A673 (cell line): ENCODE measurements around the gene COL11A1. TPM values are rescaled to one million over a fixed set of nuclear protein-coding genes. Genes with fewer than 3 reads are reported as not detected.

ENCODE experiments used
- BruUV-seq: library from RNA; stranded (reverse); fragments of 400-500 nt; replicated peaks from 2 replicates; lab custom pipeline; 2021; lab: Mats Ljungman, UMichigan
- CTCF ChIA-PET: fragments of 300-600 bp; sonication (Branson Sonifier 250); formaldehyde crosslinking; loops from one replicate; lab custom pipeline; 2022; ENCODE audit warnings: antibody characterized with exemption; lab: Charles Lee
- POLR2A ChIA-PET: fragments of 300-600 bp; sonication (Branson Sonifier 250); formaldehyde crosslinking; loops from one replicate; lab custom pipeline; 2022; ENCODE audit warnings: antibody characterized with exemption; ENCODE audit not compliant: low non-redundant PET; lab: Charles Lee
- DNase-seq: peaks from one replicate; pipeline ENCODE4 v3.0.0-alpha.2; 2015; ENCODE audit warnings: low spot score
- H3K27ac ChIP-seq: fragments of 200-600 bp; sonication (generic); 2 replicates; pipeline ENCODE4 v1.5.1; 2016; ENCODE audit warnings: mixed run types, low read depth, mild to moderate bottlenecking, mixed read lengths, antibody characterized with exemption, low read length; ENCODE audit not compliant: poor library complexity, severe bottlenecking
- H3K27me3 ChIP-seq: fragments of 200-600 bp; sonication (generic); replicated peaks from 2 replicates; pipeline ENCODE4 v1.6.1; 2017; ENCODE audit warnings: mixed run types, low read depth, mild to moderate bottlenecking, mixed read lengths, antibody characterized with exemption, low read length; ENCODE audit not compliant: insufficient read depth, poor library complexity
- H3K36me3 ChIP-seq: fragments of 200-600 bp; sonication (generic); 2 replicates; pipeline ENCODE4 v1.6.1; 2016; ENCODE audit warnings: mixed run types, mild to moderate bottlenecking, mixed read lengths, antibody characterized with exemption, low read length; ENCODE audit not compliant: insufficient read depth, poor library complexity, severe bottlenecking
- H3K4me1 ChIP-seq: fragments of 200-600 bp; sonication (generic); 2 replicates; pipeline ENCODE4 v1.6.1; 2017; ENCODE audit warnings: mixed run types, mild to moderate bottlenecking, mixed read lengths, antibody characterized with exemption, low read length; ENCODE audit not compliant: insufficient read depth, poor library complexity, severe bottlenecking
- H3K4me3 ChIP-seq: fragments of 200-600 bp; sonication (generic); 2 replicates; pipeline ENCODE4 v1.5.1; 2016; ENCODE audit warnings: low read depth, mixed run types, mild to moderate bottlenecking, mixed read lengths, low read length; ENCODE audit not compliant: poor library complexity, severe bottlenecking
- H3K9me3 ChIP-seq: fragments of 200-600 bp; sonication (generic); 2 replicates; pipeline ENCODE4 v1.6.1; 2016; ENCODE audit warnings: mixed run types, low read depth, mild to moderate bottlenecking, mixed read lengths, antibody characterized with exemption, low read length; ENCODE audit not compliant: poor library complexity, severe bottlenecking
- EZH2 ChIP-seq: fragments of 200-600 bp; sonication (generic); IDR thresholded peaks from 2 replicates; pipeline ENCODE4 v1.6.1; 2017; ENCODE audit warnings: borderline replicate concordance, low read depth, mild to moderate bottlenecking, mixed read lengths, antibody characterized with exemption, low read length; ENCODE audit not compliant: poor library complexity, severe bottlenecking
- intact Hi-C: fragments of 100-400 bp; cut with micrococcal nuclease; formaldehyde crosslinking; loops from one replicate; pipeline ENCODE4 v1.10.0; 2022; ENCODE audit not compliant: unreplicated experiment
- total RNA-seq: library from RNA; stranded (reverse); gene quantifications from 2 replicates; pipeline ENCODE4 v1.2.3, GENCODE V29; 2021
- TF ChIP-seq, protein P1 (sequence below): fragments of 300-800, 200-600 bp; sonication (generic); conservative IDR thresholded peaks from 2 replicates; pipeline ENCODE4 v1.5.1; 2017; ENCODE audit warnings: low read depth, mild to moderate bottlenecking, antibody characterized with exemption, low read length, moderate library complexity, mixed read lengths

COL11A1 gene
- total RNA-seq, 1 experiment from 2014 or later, result 0.37 TPM

DNA sequence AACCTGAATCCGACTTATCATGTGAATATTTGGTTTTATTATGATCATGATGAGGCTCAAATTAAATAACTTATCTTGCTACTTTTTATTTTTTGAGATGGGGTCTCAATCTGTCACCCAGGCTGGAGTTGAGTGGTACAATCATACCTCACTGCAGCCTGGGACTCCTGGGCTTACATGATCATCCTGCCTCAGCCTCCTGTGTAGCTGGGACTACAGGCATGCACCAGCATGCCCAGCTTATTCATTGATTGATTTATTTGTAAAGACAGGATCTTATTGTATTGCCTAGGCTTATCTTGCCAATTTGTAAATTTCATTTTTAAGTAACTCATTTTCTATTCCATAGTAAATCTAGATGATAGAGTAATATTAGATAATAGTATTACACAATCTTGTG is 84.3 kb downstream of the COL11A1 start:
- no peaks in the 10 kb centered on the region for H3K4me1 ChIP-seq
- BruUV-seq, result no TSS peak
- H3K27ac ChIP-seq, result no peak overlapping the region
- TF ChIP-seq, protein P1, sequence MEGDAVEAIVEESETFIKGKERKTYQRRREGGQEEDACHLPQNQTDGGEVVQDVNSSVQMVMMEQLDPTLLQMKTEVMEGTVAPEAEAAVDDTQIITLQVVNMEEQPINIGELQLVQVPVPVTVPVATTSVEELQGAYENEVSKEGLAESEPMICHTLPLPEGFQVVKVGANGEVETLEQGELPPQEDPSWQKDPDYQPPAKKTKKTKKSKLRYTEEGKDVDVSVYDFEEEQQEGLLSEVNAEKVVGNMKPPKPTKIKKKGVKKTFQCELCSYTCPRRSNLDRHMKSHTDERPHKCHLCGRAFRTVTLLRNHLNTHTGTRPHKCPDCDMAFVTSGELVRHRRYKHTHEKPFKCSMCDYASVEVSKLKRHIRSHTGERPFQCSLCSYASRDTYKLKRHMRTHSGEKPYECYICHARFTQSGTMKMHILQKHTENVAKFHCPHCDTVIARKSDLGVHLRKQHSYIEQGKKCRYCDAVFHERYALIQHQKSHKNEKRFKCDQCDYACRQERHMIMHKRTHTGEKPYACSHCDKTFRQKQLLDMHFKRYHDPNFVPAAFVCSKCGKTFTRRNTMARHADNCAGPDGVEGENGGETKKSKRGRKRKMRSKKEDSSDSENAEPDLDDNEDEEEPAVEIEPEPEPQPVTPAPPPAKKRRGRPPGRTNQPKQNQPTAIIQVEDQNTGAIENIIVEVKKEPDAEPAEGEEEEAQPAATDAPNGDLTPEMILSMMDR, result no peak
- TF ChIP-seq EZH2, result no peak
- no peaks in the 10 kb centered on the region for H3K27me3 ChIP-seq
- intact Hi-C loops, result no loop called here
- no peaks in the 10 kb centered on the region for H3K9me3 ChIP-seq
- ChIA-PET CTCF (no interaction called here), POLR2A (no interaction called here)
- H3K36me3 ChIP-seq, result no peaks in the 10 kb centered on the region
- no peak for DNase-seq
- H3K4me3 ChIP-seq, result no peak overlapping the region

DNA sequence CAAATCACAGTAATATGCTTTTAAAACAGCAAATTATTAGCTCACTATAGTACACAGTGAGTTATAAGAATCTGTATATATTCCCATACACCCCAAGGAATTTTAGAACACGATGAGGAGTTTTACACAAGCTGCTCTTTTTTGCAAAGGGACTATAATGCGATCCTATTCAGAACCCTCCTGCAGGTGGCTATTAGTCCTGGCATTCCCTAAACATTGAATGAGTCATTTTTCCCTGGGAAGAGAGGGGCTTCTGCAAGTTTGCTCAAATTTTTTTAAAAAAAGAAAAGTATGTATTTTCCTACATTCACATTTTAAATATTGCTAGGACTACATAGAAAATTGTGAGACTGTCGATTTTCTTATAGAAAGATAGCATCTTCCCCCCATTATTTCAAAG is 106.3 kb downstream of the COL11A1 start:
- no peak overlapping the region for H3K27ac ChIP-seq
- DNase-seq, result no peak
- ChIA-PET CTCF (no interaction called here), POLR2A (no interaction called here)
- BruUV-seq, result no TSS peak
- TF ChIP-seq, protein P1, result no peak
- TF ChIP-seq EZH2, result no peak
- no peak overlapping the region for H3K4me3 ChIP-seq
- intact Hi-C loops, result no loop called here
- H3K27me3 ChIP-seq, result no peaks in the 10 kb centered on the region
- no peaks in the 10 kb centered on the region for H3K9me3 ChIP-seq
- H3K36me3 ChIP-seq, result no peaks in the 10 kb centered on the region
- H3K4me1 ChIP-seq, result no peaks in the 10 kb centered on the region

DNA sequence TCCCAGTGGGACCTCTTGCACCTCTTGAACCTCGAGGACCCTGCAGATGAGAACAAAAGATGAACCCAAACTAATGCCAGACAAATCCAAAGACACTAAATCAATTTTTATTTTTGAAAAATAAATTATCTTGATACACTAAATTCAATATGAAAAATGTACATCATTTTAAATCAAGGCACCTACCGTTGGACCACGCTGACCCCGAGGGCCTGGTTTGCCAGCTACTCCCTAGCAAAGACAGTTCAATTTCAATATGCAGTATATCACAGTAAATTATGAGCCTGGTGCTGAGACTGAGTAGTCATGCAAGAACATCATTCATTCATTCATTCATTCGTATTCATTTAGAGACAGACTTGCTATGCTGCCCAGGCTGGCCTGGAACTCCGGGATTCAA is 129.4 kb downstream of the COL11A1 start:
- Histone ChIP-seq H3K36me3 (no peaks in the 10 kb centered on the region), H3K27me3 (no peaks in the 10 kb centered on the region), H3K27ac (no peak overlapping the region), H3K4me3 (no peak overlapping the region), H3K4me1 (no peaks in the 10 kb centered on the region), H3K9me3 (no peaks in the 10 kb centered on the region)
- intact Hi-C loops, result loop anchor here (10.0 kb wide), 2 partner anchors 984 to 1324 kb away; partner anchors contain the start of gene OLFM3
- no peak for DNase-seq
- POLR2A ChIA-PET, result no interaction called here
- BruUV-seq, result no TSS peak
- CTCF ChIA-PET, result no interaction called here
- TF ChIP-seq, protein P1, result no peak
- no peak for TF ChIP-seq EZH2
